Endothelial cell of umbilical vein (primary cell): ENCODE data around the gene PCDHGB4.

Experiments
- EZH2 ChIP-seq: IDR thresholded peaks from 2 replicates; pipeline ENCODE4 v1.6.1; 2012; ENCODE audit warnings: borderline replicate concordance, low read depth, mild to moderate bottlenecking, moderate library complexity, low read length, inconsistent platforms; ENCODE audit not compliant: severe bottlenecking
- JUN ChIP-seq: IDR thresholded peaks from 2 replicates; pipeline ENCODE4 v1.6.1; 2011; ENCODE audit warnings: borderline replicate concordance, low read depth; ENCODE audit not compliant: insufficient read length, insufficient read depth
- MYC ChIP-seq: IDR thresholded peaks from one replicate; pipeline ENCODE4 v1.6.1; 2011; ENCODE audit warnings: mild to moderate bottlenecking, low read depth, low read length
- POLR2A ChIP-seq: IDR thresholded peaks from 2 replicates; pipeline ENCODE4 v1.6.1; 2012; ENCODE audit warnings: low read depth, mild to moderate bottlenecking, control low read depth, low read length
- POLR2AphosphoS5 ChIP-seq: IDR thresholded peaks from 2 replicates; pipeline ENCODE4 v1.6.1; 2012; ENCODE audit warnings: low read depth, mild to moderate bottlenecking, control low read depth, low read length, moderate library complexity; ENCODE audit not compliant: insufficient read depth
- TF ChIP-seq, protein P1 (sequence below), 2 donors: IDR thresholded peaks; 1 replicate in 1 of 2; 2 replicates in 1 of 2; pipeline ENCODE4 v1.5.1; 2011; ENCODE audit warnings: low read length in 2 of 2, mild to moderate bottlenecking in 2 of 2, moderate library complexity in 2 of 2, control low read depth in 1 of 2, inconsistent platforms in 1 of 2, low read depth in 1 of 2; ENCODE audit not compliant: insufficient read depth in 1 of 2; ENCODE audit errors: extremely low read depth in 1 of 2
- TF ChIP-seq, protein P2 (sequence below): IDR thresholded peaks from 2 replicates; pipeline ENCODE4 v1.6.1; 2011; ENCODE audit not compliant: insufficient read depth, insufficient read length

- TF ChIP-seq, protein P1, sequence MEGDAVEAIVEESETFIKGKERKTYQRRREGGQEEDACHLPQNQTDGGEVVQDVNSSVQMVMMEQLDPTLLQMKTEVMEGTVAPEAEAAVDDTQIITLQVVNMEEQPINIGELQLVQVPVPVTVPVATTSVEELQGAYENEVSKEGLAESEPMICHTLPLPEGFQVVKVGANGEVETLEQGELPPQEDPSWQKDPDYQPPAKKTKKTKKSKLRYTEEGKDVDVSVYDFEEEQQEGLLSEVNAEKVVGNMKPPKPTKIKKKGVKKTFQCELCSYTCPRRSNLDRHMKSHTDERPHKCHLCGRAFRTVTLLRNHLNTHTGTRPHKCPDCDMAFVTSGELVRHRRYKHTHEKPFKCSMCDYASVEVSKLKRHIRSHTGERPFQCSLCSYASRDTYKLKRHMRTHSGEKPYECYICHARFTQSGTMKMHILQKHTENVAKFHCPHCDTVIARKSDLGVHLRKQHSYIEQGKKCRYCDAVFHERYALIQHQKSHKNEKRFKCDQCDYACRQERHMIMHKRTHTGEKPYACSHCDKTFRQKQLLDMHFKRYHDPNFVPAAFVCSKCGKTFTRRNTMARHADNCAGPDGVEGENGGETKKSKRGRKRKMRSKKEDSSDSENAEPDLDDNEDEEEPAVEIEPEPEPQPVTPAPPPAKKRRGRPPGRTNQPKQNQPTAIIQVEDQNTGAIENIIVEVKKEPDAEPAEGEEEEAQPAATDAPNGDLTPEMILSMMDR (IDR thresholded peaks at IDR 0.05; ENCODE audit: extremely low read depth in 1 of 2, insufficient read depth in 1 of 2, low read depth in 1 of 2, low read length in 2 of 2): no peak
- no peak for TF ChIP-seq POLR2A
- TF ChIP-seq, protein P2, sequence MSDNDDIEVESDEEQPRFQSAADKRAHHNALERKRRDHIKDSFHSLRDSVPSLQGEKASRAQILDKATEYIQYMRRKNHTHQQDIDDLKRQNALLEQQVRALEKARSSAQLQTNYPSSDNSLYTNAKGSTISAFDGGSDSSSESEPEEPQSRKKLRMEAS: no peak
- no peak for TF ChIP-seq EZH2
- TF ChIP-seq JUN: no peak
- no peak for TF ChIP-seq POLR2AphosphoS5
- no peak for TF ChIP-seq MYC
These were observed 30.5 kb upstream of the PCDHGB4 start for GRCh38 chr5:141356950-141357349.
